Astrocyte (in vitro differentiated cells and primary cell): ENCODE data around the gene UNC5A.

Source experiments
- CTCF ChIP-seq: IDR thresholded peaks from 2 replicates; pipeline ENCODE4 v1.5.1; 2011; ENCODE audit warnings: low read depth, mild to moderate bottlenecking, inconsistent platforms, low read length, moderate library complexity; ENCODE audit not compliant: insufficient read depth
- EZH2 ChIP-seq: IDR thresholded peaks from 2 replicates; pipeline ENCODE4 v1.6.1; 2012; ENCODE audit warnings: mild to moderate bottlenecking, low read length, inconsistent platforms; ENCODE audit not compliant: insufficient read depth

GRCh38 chr5:176825234-176825633 is 14.9 kb downstream of the UNC5A start:
- TF ChIP-seq CTCF = no peak
- TF ChIP-seq EZH2 = no peak
